GM12878 (cell line): ENCODE measurements around the gene XPNPEP1. TPM values are rescaled to one million over a fixed set of nuclear protein-coding genes. Genes with fewer than 3 reads are reported as not detected.

ENCODE experiments used
- ATAC-seq: fragments of 200-7000 bp; cut with Tn5 transposase; 3 replicates; pipeline ENCODE4 v1.9.1; 2020; ENCODE audit warnings: mild to moderate bottlenecking, moderate library complexity
- BruUV-seq: library from RNA; stranded (reverse); fragments of 400-500 nt; replicated peaks from 2 replicates; lab custom pipeline; 2021; lab: Mats Ljungman, UMichigan
- CTCF ChIA-PET: fragments of 300-600 bp; sonication (Branson Sonifier 250); formaldehyde crosslinking; extraction: SDS; loops from one replicate; lab custom pipeline; 2021; ENCODE audit warnings: inconsistent platforms; lab: Yijun Ruan, JAX
- POLR2A ChIA-PET: fragments of 350-600 bp; formaldehyde crosslinking; extraction: SDS; loops from one replicate; lab custom pipeline; 2021; ENCODE audit warnings: inconsistent platforms; lab: Charles Lee
- RAD21 ChIA-PET: fragments of 300-600 bp; sonication (Branson Sonifier 250); formaldehyde crosslinking; loops from one replicate; lab custom pipeline; 2023; ENCODE audit warnings: antibody characterized with exemption; ENCODE audit not compliant: unreplicated experiment; lab: Charles Lee
- SMC1A ChIA-PET: fragments of 300-600 bp; sonication (Branson Sonifier 250); formaldehyde crosslinking; loops from one replicate; lab custom pipeline; 2023; ENCODE audit not compliant: unreplicated experiment, uncharacterized antibody; lab: Charles Lee
- DNase-seq: peaks from one replicate; pipeline ENCODE4 v3.0.0-alpha.2; 2011; ENCODE audit warnings: low read depth, low spot score
- FAIRE-seq: peaks from 3 replicates; lab custom pipeline; 2011; peaks lifted over from hg19 to GRCh38; lab: Jason Lieb, UNC
- H2AFZ ChIP-seq: 2 replicates; pipeline ENCODE4 v1.6.0; 2011; ENCODE audit warnings: low read depth, low read length, control low read depth; ENCODE audit not compliant: control insufficient read depth
- H3K27ac ChIP-seq: 2 replicates; pipeline ENCODE4 v1.5.1; 2011; ENCODE audit warnings: control low read depth; ENCODE audit not compliant: control insufficient read depth, insufficient read depth
- H3K27me3 ChIP-seq, 2 experiments: replicated peaks in 1 of 2; 2 replicates each; pipeline versions ENCODE4 v1.6.0 to v1.6.1; 2011; ENCODE audit warnings: low read length in 1 of 2; ENCODE audit not compliant: control insufficient read depth in 2 of 2, insufficient read depth in 2 of 2
- H3K36me3 ChIP-seq, 2 experiments: 2 replicates each; pipeline ENCODE4 v1.5.1; 2011; ENCODE audit warnings: low read length in 1 of 2; ENCODE audit not compliant: control insufficient read depth in 2 of 2, insufficient read depth in 2 of 2
- H3K4me1 ChIP-seq: 2 replicates; pipeline ENCODE4 v1.6.1; 2011; ENCODE audit warnings: mild to moderate bottlenecking, low read length, moderate library complexity, mixed read lengths; ENCODE audit not compliant: control insufficient read depth, insufficient read depth
- H3K4me2 ChIP-seq: 2 replicates; pipeline ENCODE4 v1.6.0; 2011; ENCODE audit warnings: control low read depth; ENCODE audit not compliant: control insufficient read depth, insufficient read depth
- H3K4me3 ChIP-seq: fragments of 200-600 bp; sonication (generic); 2 replicates; pipeline ENCODE4 v1.5.1; 2016
- H3K79me2 ChIP-seq: 2 replicates; pipeline ENCODE4 v1.6.0; 2011; ENCODE audit warnings: low read length; ENCODE audit not compliant: control insufficient read depth, insufficient read depth
- H3K9ac ChIP-seq: 2 replicates; pipeline ENCODE4 v1.8.0; 2011; ENCODE audit warnings: low read length, control low read depth, mixed read lengths; ENCODE audit not compliant: control insufficient read depth, insufficient read depth
- H3K9me3 ChIP-seq: replicated peaks from 3 replicates; pipeline ENCODE4 v1.5.1; 2011; ENCODE audit warnings: mild to moderate bottlenecking, low read length; ENCODE audit not compliant: control insufficient read depth, insufficient read depth
- H4K20me1 ChIP-seq: 2 replicates; pipeline ENCODE4 v1.6.0; 2011; ENCODE audit not compliant: control insufficient read depth, insufficient read depth
- CBX5 ChIP-seq: sonication (generic); IDR thresholded peaks from 2 replicates; pipeline ENCODE4 v1.6.1; 2016; ENCODE audit warnings: low read depth, moderate library complexity, mild to moderate bottlenecking, inconsistent platforms
- CREM ChIP-seq: IDR thresholded peaks from 2 replicates; pipeline ENCODE4 v1.6.1; 2014; ENCODE audit warnings: antibody characterized with exemption, low read depth
- EED ChIP-seq: sonication (generic); IDR thresholded peaks from 2 replicates; pipeline ENCODE4 v1.6.1; 2016; ENCODE audit warnings: antibody characterized with exemption, low read depth
- EGR1 ChIP-seq, 2 experiments: IDR thresholded peaks; 1 replicate in 1 of 2; 2 replicates in 1 of 2; pipeline ENCODE4 v1.6.1; 2011 to 2012; ENCODE audit warnings: low read depth in 2 of 2, low read length in 2 of 2, borderline replicate concordance in 1 of 2, mild to moderate bottlenecking in 1 of 2, moderate library complexity in 1 of 2
- ETV6 ChIP-seq, 2 experiments: fragments of 450-650 bp in 1 of 2; IDR thresholded peaks in 1 of 2; conservative IDR thresholded peaks in 1 of 2; 2 replicates each; pipeline ENCODE4 v1.6.1; 2014; ENCODE audit warnings: antibody characterized with exemption in 1 of 2, borderline replicate concordance in 1 of 2, low read depth in 1 of 2, mild to moderate bottlenecking in 1 of 2, moderate library complexity in 1 of 2
- IKZF2 ChIP-seq, 2 experiments: fragments of 450-650 bp; IDR thresholded peaks; 2 replicates each; pipeline ENCODE4 v1.6.1; 2017; ENCODE audit warnings: mild to moderate bottlenecking in 2 of 2, moderate library complexity in 2 of 2
- IRF4 ChIP-seq: IDR thresholded peaks from 2 replicates; pipeline ENCODE4 v1.6.1; 2011; ENCODE audit warnings: low read depth, low read length
- JUNB ChIP-seq: IDR thresholded peaks from 2 replicates; pipeline ENCODE4 v1.6.1; 2016; ENCODE audit warnings: antibody characterized with exemption, mild to moderate bottlenecking
- NR2C1 ChIP-seq: fragments of 450-650 bp; IDR thresholded peaks from 2 replicates; pipeline ENCODE4 v1.6.1; 2017; ENCODE audit warnings: antibody characterized with exemption, mild to moderate bottlenecking, moderate library complexity
- NR2F1 ChIP-seq: fragments of 450-650 bp; conservative IDR thresholded peaks from 2 replicates; pipeline ENCODE4 v1.6.1; 2017; ENCODE audit warnings: mild to moderate bottlenecking
- PAX5 ChIP-seq: IDR thresholded peaks from 2 replicates; pipeline ENCODE4 v1.6.1; 2011; ENCODE audit warnings: low read depth, low read length, borderline replicate concordance
- POU2F2 ChIP-seq: IDR thresholded peaks from 3 replicates; pipeline ENCODE4 v1.6.1; 2011; ENCODE audit warnings: low read depth, mild to moderate bottlenecking, low read length, borderline replicate concordance
- SKIL ChIP-seq: fragments of 450-650 bp; IDR thresholded peaks from 2 replicates; pipeline ENCODE4 v1.6.1; 2017; ENCODE audit warnings: mild to moderate bottlenecking, low read depth, inconsistent platforms; ENCODE audit not compliant: poor library complexity, severe bottlenecking
- ZNF217 ChIP-seq: fragments of 450-650 bp; IDR thresholded peaks from 2 replicates; pipeline ENCODE4 v1.6.1; 2017; ENCODE audit warnings: antibody characterized with exemption, mild to moderate bottlenecking
- ZNF24 ChIP-seq: fragments of 450-650 bp; IDR thresholded peaks from 2 replicates; pipeline ENCODE4 v1.6.1; 2017; ENCODE audit warnings: antibody characterized with exemption, mild to moderate bottlenecking
- ZZZ3 ChIP-seq: IDR thresholded peaks from 2 replicates; pipeline ENCODE4 v1.6.1; 2011; ENCODE audit warnings: low read depth; ENCODE audit not compliant: control insufficient read depth, insufficient read length
- WGBS: methylation state at CpG from one replicate; pipeline ENCODE4 v1.1.6; 2016; ENCODE audit warnings: low lambda C conversion rate; ENCODE audit not compliant: insufficient replicate concordance, insufficient coverage; ENCODE audit errors: missing lambda C conversion rate; 5-methylcytosine and 5-hydroxymethylcytosine counted together
- in situ Hi-C: fragments of 300-500 bp; cut with MboI; formaldehyde crosslinking; loops from 9 replicates; pipeline ENCODE4 v1.14.3; 2018; ENCODE audit warnings: mixed read lengths
- intact Hi-C: fragments of 100-400 bp; cut with micrococcal nuclease; formaldehyde crosslinking; loops from one replicate; pipeline ENCODE4 v1.14.2; 2022; ENCODE audit not compliant: unreplicated experiment
- polyA plus RNA-seq, 11 experiments: library from polyadenylated mRNA; depleted of rRNA in 4 of 11; unstranded in 6 of 11; stranded (reverse) in 5 of 11; fragments of >200 nt; fragmentation: Nextera tagmentation in 4 of 11; fragmentation: Illumina TruSeq in 1 of 11; extraction: Ambion mirVana in 4 of 11; extraction: Trizol in 1 of 11; gene quantifications; 1 replicate in 1 of 11; 2 replicates in 10 of 11; pipeline versions ENCODE4 v1.2.1 to v1.2.3, GENCODE V29; 2011 to 2016; ENCODE audit warnings: inconsistent platforms in 2 of 11, missing spikeins in 2 of 11, low read depth in 1 of 11
- total RNA-seq, 4 experiments: library from RNA; depleted of rRNA in 3 of 4; stranded (reverse); fragments of >200 nt in 3 of 4; fragmentation: Illumina TruSeq in 1 of 4; extraction: Trizol in 1 of 4; gene quantifications; 2 replicates each; pipeline versions ENCODE4 v1.2.1 to v1.2.3, GENCODE V29; 2013 to 2021
- TF ChIP-seq, protein P1 (sequence below): IDR thresholded peaks from 2 replicates; pipeline ENCODE4 v1.6.1; 2011; ENCODE audit warnings: borderline replicate concordance, low read depth, mild to moderate bottlenecking, moderate library complexity, mixed read lengths, low read length; ENCODE audit not compliant: insufficient read depth; ENCODE audit errors: extremely low read length
- TF ChIP-seq, protein P2 (sequence below): fragments of 450-650 bp; conservative IDR thresholded peaks from 2 replicates; pipeline ENCODE4 v1.6.1; 2017; ENCODE audit warnings: mild to moderate bottlenecking, moderate library complexity

Gene XPNPEP1
- total and polyA plus RNA-seq, 10 of the 15 experiments (the other 5 are each of a cell fraction or from before 2014, with no cell fraction given) = 22.7 to 108 (median 43.5) TPM

DNA sequence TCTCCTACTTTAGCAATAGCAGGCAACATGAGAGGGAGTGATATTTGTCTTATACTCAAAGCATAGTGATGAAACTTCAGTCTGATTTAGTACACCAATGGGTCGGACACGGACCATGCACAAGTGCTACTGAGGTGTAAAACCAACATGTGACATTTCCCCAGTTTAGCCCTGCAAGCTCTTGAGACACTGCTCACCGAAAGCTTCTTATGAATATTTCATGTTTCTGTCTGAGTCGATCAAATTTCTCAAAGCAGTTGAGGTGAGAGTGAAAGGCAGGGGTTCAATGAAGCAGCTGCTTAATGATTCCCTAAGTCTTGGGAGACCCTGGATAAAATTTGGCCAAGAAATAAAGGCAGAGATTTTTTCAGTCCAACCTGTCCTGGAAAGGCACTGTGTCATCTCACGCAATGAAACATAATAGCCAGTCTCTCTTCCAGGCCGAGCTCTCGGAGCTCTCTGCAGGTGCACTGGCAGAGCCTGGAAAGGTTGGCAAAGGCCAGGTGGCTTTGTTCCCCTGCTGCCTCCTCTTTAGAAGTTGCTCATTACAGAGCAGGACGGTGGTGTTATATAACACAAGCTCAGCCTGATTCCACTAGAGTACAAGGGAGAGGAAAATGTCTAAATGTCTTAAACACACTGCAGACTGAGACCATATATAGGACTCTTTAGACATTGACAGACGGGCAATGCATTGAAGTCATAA, 33.9 kb upstream of the XPNPEP1 start:
- peak overlapping the region; percentile 73 for H3K4me2 ChIP-seq
- no peak overlapping the region; the same call in 1 of the 2 replicates for H3K9ac ChIP-seq
- ChIA-PET POLR2A (interaction anchor here (0.7 to 1.6 kb wide), 3 partner anchors 44 to 74 kb away, joined by 3 read pairs; no protein-coding TSS in a partner anchor), RAD21 (interaction anchor here (0.6 to 1.6 kb wide), 11 partner anchors 29 to 254 kb away, joined by 3 to 11 read pairs (median 3); partner anchors contain the start of gene ADD3), SMC1A (interaction anchor here (0.6 to 2.7 kb wide), 17 partner anchors 14 to 542 kb away, joined by 3 to 13 read pairs (median 4); no protein-coding TSS in a partner anchor), CTCF (interaction anchor here (0.6 to 3.4 kb wide), 23 partner anchors 9 to 323 kb away, joined by 3 to 34 read pairs (median 4); no protein-coding TSS in a partner anchor)
- H3K79me2 ChIP-seq = no peaks in the 10 kb centered on the region
- in situ Hi-C loops (no loop called here), intact Hi-C loops (loop anchor here (5.0 to 10.0 kb wide), 2 partner anchors 50 to 318 kb away; partner anchors contain the start of gene ADD3)
- WGBS = 10% methylated on average over 9 of the region's 9 CpGs
- DNase-seq = peak; percentile 86
- no peaks in the 10 kb centered on the region for H3K36me3 ChIP-seq
- peak overlapping the region; percentile 40 for H2AFZ ChIP-seq
- peaks cover 23% of the 10 kb centered on the region for H3K4me1 ChIP-seq
- H3K27ac ChIP-seq = peak overlapping the region; percentile 55
- no peaks in the 10 kb centered on the region for H4K20me1 ChIP-seq
- no peaks in the 10 kb centered on the region; the same call in 2 of the 3 replicates for H3K9me3 ChIP-seq
- peak; percentile 96 for FAIRE-seq
- H3K4me3 ChIP-seq = no peak overlapping the region
- no TSS peak for BruUV-seq
- no peaks in the 10 kb centered on the region; a peak in 1 of 4 replicates for H3K27me3 ChIP-seq
- peak; percentile 96 for ATAC-seq
- TF ChIP-seq CBX5 (no peak), IKZF2 (IDR thresholded peaks at IDR 0.05) (peak; percentile 17 to 26; a peak in 1 of 4 replicates), CREM (peak; percentile 57; the same call in 1 of the 2 replicates), SKIL (peak; percentile 40), JUNB (peak; percentile 94), PAX5 (peak; percentile 98), IRF4 (peak; percentile 86; the same call in 1 of the 2 replicates), NR2C1 (no peak), ETV6 (conservative IDR thresholded peaks at IDR 0.05 in 1 of 2, IDR thresholded peaks at IDR 0.05 in 1 of 2; ENCODE audit: borderline replicate concordance in 1 of 2, low read depth in 1 of 2) (0 out of 4 replicates have a peak, but pooled peaks of 1 of the 2 experiments have one; percentile 21), EGR1 (IDR thresholded peaks at IDR 0.05; ENCODE audit: borderline replicate concordance in 1 of 2, low read depth in 2 of 2, low read length in 2 of 2) (no peak), ZNF217 (peak; percentile 64; the same call in 1 of the 2 replicates), EED (peak; percentile 82), NR2F1 (peak; percentile 43), POU2F2 (peak; percentile 72; the same call in 1 of the 3 replicates), ZNF24 (no peak), ZZZ3 (no peak)
- TF ChIP-seq, protein P1, sequence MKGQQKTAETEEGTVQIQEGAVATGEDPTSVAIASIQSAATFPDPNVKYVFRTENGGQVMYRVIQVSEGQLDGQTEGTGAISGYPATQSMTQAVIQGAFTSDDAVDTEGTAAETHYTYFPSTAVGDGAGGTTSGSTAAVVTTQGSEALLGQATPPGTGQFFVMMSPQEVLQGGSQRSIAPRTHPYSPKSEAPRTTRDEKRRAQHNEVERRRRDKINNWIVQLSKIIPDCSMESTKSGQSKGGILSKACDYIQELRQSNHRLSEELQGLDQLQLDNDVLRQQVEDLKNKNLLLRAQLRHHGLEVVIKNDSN = peak; percentile 51
- TF ChIP-seq, protein P2, sequence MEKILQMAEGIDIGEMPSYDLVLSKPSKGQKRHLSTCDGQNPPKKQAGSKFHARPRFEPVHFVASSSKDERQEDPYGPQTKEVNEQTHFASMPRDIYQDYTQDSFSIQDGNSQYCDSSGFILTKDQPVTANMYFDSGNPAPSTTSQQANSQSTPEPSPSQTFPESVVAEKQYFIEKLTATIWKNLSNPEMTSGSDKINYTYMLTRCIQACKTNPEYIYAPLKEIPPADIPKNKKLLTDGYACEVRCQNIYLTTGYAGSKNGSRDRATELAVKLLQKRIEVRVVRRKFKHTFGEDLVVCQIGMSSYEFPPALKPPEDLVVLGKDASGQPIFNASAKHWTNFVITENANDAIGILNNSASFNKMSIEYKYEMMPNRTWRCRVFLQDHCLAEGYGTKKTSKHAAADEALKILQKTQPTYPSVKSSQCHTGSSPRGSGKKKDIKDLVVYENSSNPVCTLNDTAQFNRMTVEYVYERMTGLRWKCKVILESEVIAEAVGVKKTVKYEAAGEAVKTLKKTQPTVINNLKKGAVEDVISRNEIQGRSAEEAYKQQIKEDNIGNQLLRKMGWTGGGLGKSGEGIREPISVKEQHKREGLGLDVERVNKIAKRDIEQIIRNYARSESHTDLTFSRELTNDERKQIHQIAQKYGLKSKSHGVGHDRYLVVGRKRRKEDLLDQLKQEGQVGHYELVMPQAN = no peak
